ENCODE measurements around the gene OPCML.

OPCML gene

GRCh38 chr11:132883241-132883640 lies 649.1 kb downstream of the OPCML start:
- no peak for DNase-seq (ENCODE audit: low spot score)

GRCh38 chr11:132881622-132882021 lies 650.7 kb downstream of the OPCML start:
- no peak for DNase-seq (ENCODE audit: low spot score)

GRCh38 chr11:132878111-132878510 lies 654.2 kb downstream of the OPCML start:
- DNase-seq (ENCODE audit: low spot score) = no peak

GRCh38 chr11:132876705-132877104 lies 655.6 kb downstream of the OPCML start:
- DNase-seq (ENCODE audit: low spot score) = no peak

- no peak for DNase-seq (ENCODE audit: low spot score)
These were observed 656.1 kb downstream of the OPCML start for GRCh38 chr11:132876239-132876638.

- no peak for DNase-seq (ENCODE audit: low spot score)
These were observed 657.7 kb downstream of the OPCML start for GRCh38 chr11:132874638-132875037.

GRCh38 chr11:132873841-132874240 lies 658.5 kb downstream of the OPCML start:
- DNase-seq (ENCODE audit: low spot score) = no peak

- no peak for DNase-seq (ENCODE audit: low spot score)
These were observed 660.1 kb downstream of the OPCML start for GRCh38 chr11:132872211-132872610.

GRCh38 chr11:132866783-132867545 lies 665.3 kb downstream of the OPCML start:
- DNase-seq (ENCODE audit: low spot score) = no peak

GRCh38 chr11:132865623-132866022 lies 666.7 kb downstream of the OPCML start:
- no peak for DNase-seq (ENCODE audit: low spot score)

GRCh38 chr11:132864811-132865576 lies 667.3 kb downstream of the OPCML start:
- DNase-seq (ENCODE audit: low spot score) = no peak

- no peak for DNase-seq (ENCODE audit: low spot score)
These were observed 669.4 kb downstream of the OPCML start for GRCh38 chr11:132862933-132863332.

GRCh38 chr11:132862137-132862536 lies 670.2 kb downstream of the OPCML start:
- DNase-seq (ENCODE audit: low spot score) = no peak

- DNase-seq (ENCODE audit: low spot score) = no peak
These were observed 673.0 kb downstream of the OPCML start for GRCh38 chr11:132859306-132859705.

- DNase-seq (ENCODE audit: low spot score) = peak; percentile 66
These were observed 674.1 kb downstream of the OPCML start for GRCh38 chr11:132858223-132858622.

GRCh38 chr11:132856032-132856431 lies 676.3 kb downstream of the OPCML start:
- no peak for DNase-seq (ENCODE audit: low spot score)

- no peak for DNase-seq (ENCODE audit: low spot score)
These were observed 676.8 kb downstream of the OPCML start for GRCh38 chr11:132855516-132855915.

GRCh38 chr11:132853886-132854285 lies 678.4 kb downstream of the OPCML start:
- DNase-seq (ENCODE audit: low spot score) = peak; percentile 73

GRCh38 chr11:132852361-132852760 lies 679.9 kb downstream of the OPCML start:
- no peak for DNase-seq (ENCODE audit: low spot score)

GRCh38 chr11:132851247-132851646 lies 681.1 kb downstream of the OPCML start:
- no peak for DNase-seq (ENCODE audit: low spot score)

- no peak for DNase-seq (ENCODE audit: low spot score)
These were observed 682.0 kb downstream of the OPCML start for GRCh38 chr11:132850266-132850665.

GRCh38 chr11:132848336-132848735 lies 684.0 kb downstream of the OPCML start:
- no peak for DNase-seq (ENCODE audit: low spot score)

GRCh38 chr11:132846075-132846474 lies 686.2 kb downstream of the OPCML start:
- no peak for DNase-seq (ENCODE audit: low spot score)

Measured in D341Med (cell line).